G401.6 (cell line): ENCODE data around the gene TYW1B.
A peak's percentile ranks its signal among the peaks of the same experiment; 100 is the strongest.
"Not testable (repeated sequence)": the region's sequence is repeated elsewhere in the genome, so short reads cannot be mapped to it uniquely, and the experiment has no call there.

Source experiments
- FAIRE-seq: peaks from 2 replicates; lab custom pipeline; 2012; peaks lifted over from hg19 to GRCh38; lab: Jason Lieb, UNC

Gene TYW1B

DNA sequence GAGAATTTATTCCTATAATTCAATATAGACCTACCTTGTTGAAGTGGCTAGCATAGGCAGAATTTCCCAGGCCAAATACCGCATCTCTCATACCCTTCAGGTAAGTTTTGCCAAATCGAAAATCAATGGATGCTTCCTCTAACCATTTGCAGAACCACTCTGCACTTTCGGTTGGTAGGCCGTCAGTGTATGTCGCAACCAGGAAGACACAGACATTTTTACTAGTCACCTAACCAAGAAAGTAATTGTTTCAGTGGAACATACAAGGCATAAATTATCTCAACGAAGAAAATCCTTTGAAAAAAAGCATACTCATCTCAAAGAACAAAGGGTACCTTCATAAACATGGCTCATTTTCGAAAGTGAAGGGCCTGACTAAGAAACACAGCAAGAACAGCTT lies 17.6 kb downstream of the TYW1B start:
- FAIRE-seq = not testable (repeated sequence)

DNA sequence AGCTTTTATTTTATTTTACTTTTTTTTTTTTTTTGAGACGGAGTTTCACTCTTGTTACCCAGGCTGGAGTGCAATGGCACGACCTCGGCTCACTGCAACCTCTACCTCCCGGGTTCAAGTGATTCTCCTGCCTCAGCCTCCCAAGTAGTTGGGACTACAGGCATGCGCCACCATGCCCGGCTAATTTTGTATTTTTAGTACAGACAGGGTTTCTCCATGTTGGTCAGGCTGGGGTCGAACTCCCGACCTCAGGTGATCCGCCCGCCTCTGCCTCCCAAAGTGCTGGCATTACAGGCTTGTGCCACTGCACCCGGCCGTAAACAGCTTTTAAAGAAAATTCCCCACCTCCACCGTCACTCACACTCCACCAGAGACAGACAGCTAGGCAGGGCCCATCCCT lies 19.5 kb downstream of the TYW1B start:
- not testable (repeated sequence) for FAIRE-seq

GRCh38 chr7:72806851-72807250 lies 21.1 kb downstream of the TYW1B start:
- not testable (repeated sequence) for FAIRE-seq

- FAIRE-seq = no peak
These were observed 22.2 kb downstream of the TYW1B start for GRCh38 chr7:72805526-72806494.

DNA sequence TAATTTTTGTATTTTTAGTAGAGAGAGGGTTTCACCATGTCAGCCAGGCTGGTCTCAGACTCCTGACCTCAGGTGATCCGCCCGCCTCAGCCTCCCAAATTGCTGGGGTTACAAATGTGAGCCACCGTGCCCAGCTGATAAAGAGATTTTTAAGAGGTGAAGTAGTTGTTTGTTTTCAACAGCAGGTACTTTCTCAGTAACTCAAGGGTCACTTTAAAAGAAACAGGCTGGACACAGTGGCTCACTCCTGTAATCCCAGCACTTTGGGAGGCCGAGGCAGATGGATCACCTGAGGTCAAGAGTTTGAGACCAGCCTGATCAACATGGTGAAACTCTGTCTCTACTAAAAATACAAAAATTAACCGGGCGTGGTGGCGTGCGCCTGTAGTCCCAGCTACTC lies 24.2 kb downstream of the TYW1B start:
- not testable (repeated sequence) for FAIRE-seq

- FAIRE-seq = not testable (repeated sequence)
These were observed 26.4 kb downstream of the TYW1B start for GRCh38 chr7:72801564-72801963.

DNA sequence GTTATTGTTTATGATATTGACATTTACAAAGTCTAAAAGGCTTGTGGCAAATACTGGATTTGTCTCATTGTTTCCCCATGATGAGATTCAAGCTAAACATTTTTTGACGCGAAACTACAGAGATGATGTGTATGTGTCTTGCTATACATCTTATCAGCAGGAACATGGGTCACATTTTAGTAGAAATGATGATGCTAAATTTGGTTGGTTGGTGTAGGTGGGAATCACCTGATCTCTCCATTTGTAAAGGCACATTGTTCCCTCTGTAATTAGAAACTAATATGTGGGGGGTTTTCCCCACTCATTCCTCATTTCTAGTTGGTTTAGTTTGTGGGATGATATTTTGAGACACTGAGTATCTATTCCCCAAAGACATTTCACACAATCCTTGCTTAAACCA lies 32.6 kb downstream of the TYW1B start:
- not testable (repeated sequence) for FAIRE-seq

GRCh38 chr7:72793791-72794190 lies 34.2 kb downstream of the TYW1B start:
- no peak for FAIRE-seq

GRCh38 chr7:72790698-72791060 lies 37.3 kb downstream of the TYW1B start:
- not testable (repeated sequence) for FAIRE-seq

DNA sequence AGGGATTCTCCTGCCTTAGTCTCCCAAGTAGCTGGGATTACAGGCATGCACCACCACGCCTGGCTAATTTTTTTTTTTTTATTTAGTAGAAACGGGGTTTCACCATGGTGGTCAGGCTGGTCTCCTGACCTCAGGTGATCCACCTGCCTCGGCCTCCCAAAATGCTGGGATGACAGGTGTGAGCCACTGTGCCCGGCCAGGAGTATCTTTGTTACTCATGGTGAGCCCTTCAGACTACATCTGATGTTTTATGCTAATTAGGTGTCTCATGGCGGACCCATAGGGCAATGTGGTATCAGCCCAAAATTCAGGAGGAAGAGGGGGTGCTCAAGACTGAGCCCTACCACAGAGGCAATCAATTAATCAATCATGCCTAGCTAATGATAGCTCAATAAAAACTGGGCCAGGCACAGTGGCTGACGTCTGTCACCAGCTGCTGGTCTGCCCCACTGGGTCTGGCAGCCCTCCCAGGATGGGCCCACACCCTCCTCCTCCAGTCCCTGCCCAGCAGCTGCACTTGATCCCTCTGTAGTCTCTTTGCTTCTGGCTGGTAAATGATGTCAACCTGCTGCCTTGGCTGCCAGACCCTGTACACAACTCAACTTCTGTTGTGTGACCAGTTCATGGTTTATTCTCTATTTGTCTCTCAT lies 37.8 kb downstream of the TYW1B start:
- not testable (repeated sequence) for FAIRE-seq

DNA sequence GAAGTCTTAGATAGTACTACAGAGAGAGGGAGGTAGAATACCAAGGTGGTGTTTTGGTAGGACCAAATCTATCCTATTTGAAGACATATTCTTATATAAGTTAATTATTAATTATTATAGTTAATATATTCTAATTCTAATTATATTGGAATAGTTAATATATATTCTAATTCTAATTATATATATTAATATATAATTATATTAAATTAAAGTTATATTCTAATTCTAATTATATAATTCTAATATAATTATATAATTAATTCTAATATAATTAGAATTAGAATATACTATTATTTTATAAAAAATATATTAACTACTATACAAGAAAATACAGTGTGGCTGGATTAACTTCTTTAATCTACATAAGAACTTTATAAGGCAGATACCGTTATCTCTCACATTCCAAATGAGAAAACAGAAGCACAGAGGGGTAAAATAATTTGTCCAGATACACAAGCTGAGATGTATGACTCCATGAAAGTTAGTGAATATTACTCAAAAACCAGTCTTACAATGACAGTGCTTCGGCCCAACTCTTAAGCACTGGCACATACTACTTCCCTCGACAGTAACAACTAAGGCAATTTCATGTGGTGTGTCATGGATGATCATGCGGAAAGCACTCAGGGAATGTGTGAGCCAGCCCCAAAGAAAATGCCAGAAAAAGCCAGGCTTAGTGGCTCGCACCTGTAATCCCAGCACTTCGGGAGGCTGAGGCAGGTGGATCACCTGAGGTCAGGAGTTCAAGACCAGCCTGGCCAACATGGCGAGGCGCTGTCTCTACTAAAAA lies 42.6 kb downstream of the TYW1B start:
- FAIRE-seq = peak; percentile 94

DNA sequence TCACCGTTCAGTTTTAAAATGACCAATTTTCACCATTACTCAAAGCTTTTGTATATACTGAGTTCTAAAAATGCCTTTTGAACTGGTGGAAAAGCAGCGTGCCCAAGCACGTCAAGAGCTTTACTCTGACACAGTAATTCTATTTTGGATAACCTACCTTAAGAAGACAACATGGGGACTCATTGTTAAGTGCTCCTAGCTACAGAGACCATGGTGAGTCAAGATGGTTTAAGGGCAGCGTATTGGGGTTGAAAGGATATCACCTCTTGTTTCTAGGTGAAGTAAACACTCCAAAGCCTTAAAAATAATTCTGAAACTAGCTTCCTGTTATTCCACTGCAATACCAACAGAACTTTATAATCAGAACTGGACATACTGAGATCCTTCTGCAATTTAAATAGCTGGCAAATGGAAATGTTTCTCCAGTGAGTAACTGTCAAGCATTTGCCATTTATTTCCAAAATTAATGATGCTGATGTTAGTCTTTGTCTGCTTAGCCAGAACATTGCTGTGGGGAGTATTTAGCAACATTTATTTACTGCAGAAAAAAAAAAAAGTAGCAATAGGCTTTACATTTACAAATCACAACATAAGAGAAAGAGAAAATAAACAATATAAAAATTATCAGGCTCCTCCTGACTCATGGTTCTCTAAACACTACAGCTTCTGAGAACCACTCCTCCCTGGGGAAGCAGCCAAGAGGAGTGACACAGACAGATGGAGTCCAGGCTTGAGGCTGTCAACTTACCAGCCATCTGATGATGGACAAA lies 44.2 kb downstream of the TYW1B start:
- FAIRE-seq = not testable (repeated sequence)

GRCh38 chr7:72781631-72782030 lies 46.4 kb downstream of the TYW1B start:
- no peak for FAIRE-seq

DNA sequence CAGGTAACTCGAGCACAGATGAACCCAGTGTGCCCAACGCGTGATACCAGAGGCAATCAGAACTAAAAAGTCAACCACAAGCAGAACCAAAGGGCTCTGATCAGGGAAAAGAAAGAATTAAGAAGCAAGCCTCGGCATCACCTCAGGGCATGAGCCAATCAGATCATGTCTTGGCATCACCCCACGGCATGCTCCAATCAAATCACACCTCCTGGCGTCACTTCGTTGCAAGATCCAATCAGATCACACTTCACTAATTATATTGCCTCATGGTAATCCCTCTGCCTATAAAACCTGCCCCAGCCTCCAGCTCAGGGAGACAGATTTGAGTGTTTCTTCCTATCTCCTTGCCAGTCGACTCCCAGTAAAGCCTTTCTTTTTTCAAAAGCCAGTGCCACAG lies 46.8 kb downstream of the TYW1B start:
- no peak for FAIRE-seq

DNA sequence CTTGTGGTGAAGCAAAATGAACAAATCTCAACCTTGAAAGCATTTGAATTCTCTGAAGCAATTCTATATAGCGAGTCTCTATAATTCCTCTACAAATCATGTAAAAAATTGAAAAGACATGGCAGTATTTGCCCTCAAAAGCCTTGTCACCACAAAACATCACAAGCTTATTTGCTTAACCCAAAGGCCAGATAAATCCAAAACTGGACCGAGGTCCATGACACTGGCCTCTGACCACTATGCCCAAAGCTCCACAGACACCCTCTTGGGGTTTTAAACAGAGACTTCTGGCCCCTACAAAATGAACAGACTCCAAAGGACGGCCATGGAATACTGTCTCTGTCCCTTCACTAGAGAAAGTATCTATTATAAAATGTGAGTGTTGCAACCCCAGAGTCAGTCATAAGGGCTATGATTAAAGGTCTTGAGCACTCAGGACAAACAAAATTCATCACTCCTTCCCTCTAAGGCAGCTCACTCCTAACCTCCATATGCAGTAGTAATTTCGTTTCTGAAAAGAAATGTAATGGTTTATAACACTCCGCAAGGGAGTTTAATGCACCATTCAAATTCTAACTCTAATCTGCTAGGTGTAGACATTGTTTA lies 47.6 kb downstream of the TYW1B start:
- FAIRE-seq = not testable (repeated sequence)

DNA sequence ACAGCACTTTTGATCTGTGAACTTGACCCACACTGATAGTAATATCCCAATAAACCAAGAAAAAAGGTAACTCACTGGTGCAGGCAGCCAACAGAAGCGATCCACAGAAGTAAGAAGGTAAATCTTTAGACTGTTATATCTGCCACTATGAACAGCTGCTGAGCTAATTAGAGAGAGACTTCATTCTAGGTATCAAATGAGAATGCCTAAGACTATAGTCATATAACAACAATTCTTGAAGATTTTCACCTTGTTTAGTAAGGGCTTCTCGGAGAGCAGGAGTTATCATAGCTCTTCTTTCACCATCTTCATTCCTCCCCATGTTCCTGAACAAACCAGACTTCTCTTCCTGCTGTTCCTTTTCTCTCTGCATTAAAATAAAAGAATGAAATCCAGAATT lies 50.8 kb downstream of the TYW1B start:
- FAIRE-seq = not testable (repeated sequence)

DNA sequence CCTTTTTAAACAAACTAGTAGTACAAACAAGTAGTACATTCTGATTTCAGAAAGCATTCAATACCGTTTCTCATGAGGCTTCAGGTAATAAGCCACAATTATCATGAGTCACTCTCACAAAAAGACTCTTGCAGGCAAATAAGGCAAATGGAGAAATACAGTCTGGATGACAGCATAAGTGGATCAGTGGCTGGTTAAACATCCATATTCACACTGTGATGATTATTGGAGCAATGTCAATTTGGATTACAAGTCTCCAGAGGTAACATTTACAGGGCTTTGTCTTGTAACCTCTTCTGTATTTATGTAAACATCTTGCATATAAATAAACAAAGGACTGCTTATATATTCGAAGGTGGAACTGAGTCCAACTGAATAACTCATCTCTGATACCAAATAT lies 55.4 kb downstream of the TYW1B start:
- FAIRE-seq = not testable (repeated sequence)

DNA sequence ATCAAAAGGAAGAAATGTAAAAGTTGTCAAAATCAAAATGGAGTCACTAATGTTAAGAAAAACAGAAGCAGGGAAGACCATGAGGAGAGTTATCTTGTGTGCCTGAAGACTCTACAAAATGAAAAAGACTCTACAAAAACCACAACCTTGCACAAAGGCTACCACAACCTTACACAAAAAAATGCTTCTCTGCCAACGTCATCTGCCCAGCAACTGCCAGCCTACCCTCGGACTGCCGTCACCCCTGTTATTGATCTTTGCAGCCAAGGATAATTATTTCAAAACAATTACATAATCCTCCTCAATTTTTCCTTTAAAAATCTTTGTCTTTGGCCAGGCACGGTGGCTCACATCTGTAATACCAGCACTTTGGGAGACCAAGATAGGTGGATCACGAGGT lies 61.0 kb downstream of the TYW1B start:
- FAIRE-seq = not testable (repeated sequence)

DNA sequence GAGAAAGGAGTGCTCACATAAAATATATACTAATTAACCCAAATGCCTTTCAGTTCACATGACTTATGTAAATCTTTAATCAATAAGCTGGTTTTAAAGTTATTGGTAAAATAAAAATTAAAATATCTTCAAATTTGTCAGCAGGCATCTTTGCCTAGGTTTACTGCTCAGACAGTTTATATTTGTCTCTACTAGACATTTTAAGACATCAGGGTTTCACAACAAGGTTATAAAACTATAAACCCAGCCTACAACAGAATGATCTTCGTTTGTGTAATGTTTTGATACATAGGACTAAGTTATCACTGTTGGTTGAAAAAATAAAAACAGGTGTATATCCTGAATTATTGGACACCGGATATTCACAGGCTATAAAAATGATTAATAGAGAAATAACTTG lies 67.4 kb downstream of the TYW1B start:
- no peak for FAIRE-seq

GRCh38 chr7:72754312-72754711 lies 73.7 kb downstream of the TYW1B start:
- no peak for FAIRE-seq

DNA sequence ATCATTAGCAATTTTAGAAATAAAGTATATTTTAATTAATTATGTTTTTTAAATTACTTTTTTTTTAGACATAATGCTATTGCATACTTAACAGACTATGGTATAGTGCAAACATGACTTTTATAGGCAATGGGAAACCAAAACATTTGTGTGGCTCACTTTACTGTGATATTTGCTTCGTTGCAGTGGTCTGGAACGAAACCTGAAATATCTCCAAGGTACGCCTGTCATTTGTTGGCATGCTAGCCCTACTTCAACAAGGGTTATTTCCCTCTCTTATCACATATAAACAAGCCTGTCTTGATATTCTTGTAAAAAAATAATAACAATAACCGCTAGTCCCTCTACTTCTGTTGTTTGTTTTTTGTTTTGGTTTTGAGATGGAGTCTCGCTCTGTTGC lies 74.2 kb downstream of the TYW1B start:
- FAIRE-seq = no peak
